H1 (cell line): Measurements from ENCODE around the gene PTPRT. TPM values are rescaled to one million over a fixed set of nuclear protein-coding genes. Genes with fewer than 3 reads are reported as not detected.

Experiments
- ASH2L ChIP-seq: fragments of 200-600, 300-600 bp; sonication (generic); IDR thresholded peaks from one replicate; pipeline ENCODE4 v1.7.1; 2017; ENCODE audit warnings: low read length
- GTF2F1 ChIP-seq: IDR thresholded peaks from 2 replicates; pipeline ENCODE4 v1.6.1; 2012; ENCODE audit warnings: low read depth, low read length, improper control_type of control experiment, borderline replicate concordance
- TAF1 ChIP-seq: IDR thresholded peaks from 2 replicates; pipeline ENCODE4 v1.6.1; 2011; ENCODE audit warnings: mild to moderate bottlenecking, low read depth, low read length
- polyA plus RNA-seq, 7 experiments: library from polyadenylated mRNA; depleted of rRNA in 3 of 7; stranded (reverse) in 5 of 7; unstranded in 2 of 7; fragments of >200 nt in 5 of 7; fragments of 200-250 nt in 2 of 7; gene quantifications; 1 replicate in 5 of 7; 2 replicates in 1 of 7; 4 replicates in 1 of 7; pipeline versions ENCODE4 v1.2.1 to v1.2.3, GENCODE V29; 2011 to 2013; ENCODE audit warnings: missing spikeins in 2 of 7, mixed read lengths in 2 of 7
- total RNA-seq: library from RNA; stranded (reverse); fragmentation: NEBNext Ultra II Directional; extraction: Animal tissue kit (Norgen Biotek cat#: 25700); gene quantifications from 2 replicates; pipeline ENCODE4 v1.2.1, GENCODE V29; 2021

PTPRT gene
- total and polyA plus RNA-seq, 2 of the 8 experiments (the other 6 are each of a cell fraction or from before 2014, with no cell fraction given): 0.33 to 1.8 TPM

DNA sequence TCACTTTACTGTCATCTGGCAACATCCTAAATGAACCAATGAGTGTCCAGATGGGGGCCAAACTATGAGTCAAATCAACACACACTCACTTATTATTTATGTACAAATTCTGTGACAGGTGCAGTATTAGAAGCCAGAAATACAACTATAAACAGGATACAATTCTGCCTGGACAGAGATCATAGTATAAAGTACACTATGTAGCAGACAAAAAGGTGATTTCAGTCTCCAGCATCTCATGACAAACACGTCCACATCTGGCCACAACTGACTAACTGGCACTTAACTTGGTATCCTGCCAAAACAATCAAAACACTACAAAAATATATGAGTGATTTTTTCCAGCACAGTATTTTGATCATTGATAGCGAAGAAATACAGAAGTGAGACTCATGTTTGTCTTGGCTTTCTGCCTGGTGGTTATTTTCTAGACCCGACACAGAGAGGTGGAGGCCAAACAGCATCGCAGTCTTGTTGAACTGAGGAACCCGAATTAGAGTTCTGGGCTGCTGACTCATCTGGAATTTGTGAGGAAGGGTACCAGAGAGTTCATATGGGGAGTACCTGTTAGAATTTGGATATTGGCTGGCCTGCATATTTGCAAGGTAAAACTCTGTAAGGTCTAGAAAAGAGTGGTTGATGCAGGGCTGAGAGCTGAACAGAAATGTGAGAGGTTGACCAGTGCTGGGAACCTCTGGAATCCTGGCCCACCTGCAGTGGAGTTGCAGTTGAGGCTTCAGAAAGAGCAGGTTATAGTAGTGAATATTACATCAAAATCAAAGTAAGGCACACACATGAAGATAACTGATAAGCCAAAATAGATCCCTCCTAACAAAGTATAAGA lies 475.2 kb downstream of the PTPRT start (continued):
- no peak for TF ChIP-seq TAF1
- no peak for TF ChIP-seq GTF2F1
- no peak for TF ChIP-seq ASH2L
